Ishikawa (cell line): Measurements from ENCODE around the gene PLSCR5.

ENCODE experiments used
- MAX ChIP-seq: IDR thresholded peaks from 2 replicates; pipeline ENCODE4 v1.6.1; 2012
- TAF1 ChIP-seq: IDR thresholded peaks from 2 replicates; pipeline ENCODE4 v1.6.1; 2012; ENCODE audit warnings: low read depth, mild to moderate bottlenecking
- TEAD4 ChIP-seq: IDR thresholded peaks from 2 replicates; pipeline ENCODE4 v1.6.1; 2012
- ZBTB7A ChIP-seq: IDR thresholded peaks from 2 replicates; pipeline ENCODE4 v1.6.1; 2012; ENCODE audit warnings: low read depth

- TF ChIP-seq MAX (no peak), TAF1 (no peak), TEAD4 (no peak), ZBTB7A (no peak)
These were observed 35.8 kb downstream of the PLSCR5 start for GRCh38 chr3:146569314-146569713.
